C4-2B (cell line): ENCODE results near the gene QSOX2.

ENCODE experiments used
- H3K27ac ChIP-seq: fragments of 450-650 bp; 2 replicates; pipeline ENCODE4 v1.5.1; 2017
- ZFX ChIP-seq: fragments of 450-650 bp; IDR thresholded peaks from 2 replicates; pipeline ENCODE4 v1.6.1; 2017
- TF ChIP-seq, protein P1 (sequence below): fragments of 450-650 bp; conservative IDR thresholded peaks from 2 replicates; pipeline ENCODE4 v1.5.1; 2017; ENCODE audit warnings: mild to moderate bottlenecking

Gene QSOX2

DNA sequence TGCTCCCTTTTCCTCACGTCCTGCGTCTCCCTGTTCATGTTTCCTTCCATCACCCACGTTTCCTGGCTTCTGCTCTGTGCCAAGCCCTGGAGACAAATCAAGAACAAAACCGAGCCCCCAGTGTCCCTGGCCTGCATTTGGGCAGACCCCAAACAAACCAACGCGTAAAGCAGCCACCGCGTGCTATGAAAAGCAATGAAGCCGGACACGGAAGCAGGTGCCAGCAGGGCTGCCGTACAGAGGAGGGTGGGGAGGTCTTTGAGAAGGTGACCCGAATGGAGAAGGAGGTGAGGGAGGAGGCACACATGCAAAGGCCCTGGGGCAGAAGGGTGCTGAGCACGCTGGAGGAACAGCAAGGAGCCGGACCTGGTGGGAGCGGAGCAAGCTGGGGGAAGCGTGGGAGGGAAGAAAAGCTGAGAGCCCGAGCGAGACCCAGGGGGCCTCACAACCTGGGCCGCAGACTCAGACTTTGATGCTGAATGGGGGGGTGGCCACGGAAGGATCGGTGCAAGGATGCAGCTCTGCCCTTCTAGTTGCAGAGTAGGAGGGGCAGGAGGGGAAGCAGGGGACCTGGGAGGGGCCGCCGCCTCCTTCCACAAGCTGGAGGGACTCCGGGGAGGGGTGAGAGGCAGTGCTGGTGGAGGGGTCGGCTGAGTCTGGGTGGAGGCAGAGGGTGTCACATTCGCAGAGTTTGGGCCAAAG lies 1.4 kb upstream of the QSOX2 start:
- H3K27ac ChIP-seq, result no peak overlapping the region
- TF ChIP-seq ZFX, result no peak
- TF ChIP-seq, protein P1, sequence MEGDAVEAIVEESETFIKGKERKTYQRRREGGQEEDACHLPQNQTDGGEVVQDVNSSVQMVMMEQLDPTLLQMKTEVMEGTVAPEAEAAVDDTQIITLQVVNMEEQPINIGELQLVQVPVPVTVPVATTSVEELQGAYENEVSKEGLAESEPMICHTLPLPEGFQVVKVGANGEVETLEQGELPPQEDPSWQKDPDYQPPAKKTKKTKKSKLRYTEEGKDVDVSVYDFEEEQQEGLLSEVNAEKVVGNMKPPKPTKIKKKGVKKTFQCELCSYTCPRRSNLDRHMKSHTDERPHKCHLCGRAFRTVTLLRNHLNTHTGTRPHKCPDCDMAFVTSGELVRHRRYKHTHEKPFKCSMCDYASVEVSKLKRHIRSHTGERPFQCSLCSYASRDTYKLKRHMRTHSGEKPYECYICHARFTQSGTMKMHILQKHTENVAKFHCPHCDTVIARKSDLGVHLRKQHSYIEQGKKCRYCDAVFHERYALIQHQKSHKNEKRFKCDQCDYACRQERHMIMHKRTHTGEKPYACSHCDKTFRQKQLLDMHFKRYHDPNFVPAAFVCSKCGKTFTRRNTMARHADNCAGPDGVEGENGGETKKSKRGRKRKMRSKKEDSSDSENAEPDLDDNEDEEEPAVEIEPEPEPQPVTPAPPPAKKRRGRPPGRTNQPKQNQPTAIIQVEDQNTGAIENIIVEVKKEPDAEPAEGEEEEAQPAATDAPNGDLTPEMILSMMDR, result no peak

- no peak for TF ChIP-seq ZFX
- TF ChIP-seq, protein P1, result no peak
- peak overlapping the region; percentile 82 for H3K27ac ChIP-seq
These were observed 718 bp downstream of the QSOX2 start for GRCh38 chr9:136244969-136245218.

GRCh38 chr9:136244122-136244968 lies 1.3 kb downstream of the QSOX2 start:
- TF ChIP-seq, protein P1, result no peak

DNA sequence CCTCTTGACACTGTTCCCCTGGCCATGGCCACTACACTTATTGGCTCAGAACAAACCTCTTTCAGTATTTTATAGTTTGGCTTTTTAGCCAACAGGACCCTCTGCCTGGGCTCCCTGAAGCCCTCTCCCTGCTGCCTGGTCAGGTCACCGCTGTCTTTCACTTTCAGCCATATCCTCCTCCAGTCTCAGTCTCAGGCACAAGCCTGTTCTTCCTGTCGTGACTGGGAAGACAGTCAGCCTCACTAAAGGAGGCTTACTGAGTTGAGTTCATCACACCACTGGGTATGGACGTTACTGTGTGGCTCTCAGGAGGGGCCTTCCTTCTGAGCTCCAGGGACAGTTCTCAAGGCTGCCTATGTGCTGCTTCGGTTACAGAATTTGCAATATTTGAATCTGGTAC lies 2.0 kb downstream of the QSOX2 start:
- H3K27ac ChIP-seq, result no peak overlapping the region
- no peak for TF ChIP-seq ZFX
- TF ChIP-seq, protein P1, result no peak

More at GRCh38 chr9:136244122-136244968, 1.3 kb downstream of the QSOX2 start:
- H3K27ac ChIP-seq, result peak overlapping the region; percentile 82

DNA sequence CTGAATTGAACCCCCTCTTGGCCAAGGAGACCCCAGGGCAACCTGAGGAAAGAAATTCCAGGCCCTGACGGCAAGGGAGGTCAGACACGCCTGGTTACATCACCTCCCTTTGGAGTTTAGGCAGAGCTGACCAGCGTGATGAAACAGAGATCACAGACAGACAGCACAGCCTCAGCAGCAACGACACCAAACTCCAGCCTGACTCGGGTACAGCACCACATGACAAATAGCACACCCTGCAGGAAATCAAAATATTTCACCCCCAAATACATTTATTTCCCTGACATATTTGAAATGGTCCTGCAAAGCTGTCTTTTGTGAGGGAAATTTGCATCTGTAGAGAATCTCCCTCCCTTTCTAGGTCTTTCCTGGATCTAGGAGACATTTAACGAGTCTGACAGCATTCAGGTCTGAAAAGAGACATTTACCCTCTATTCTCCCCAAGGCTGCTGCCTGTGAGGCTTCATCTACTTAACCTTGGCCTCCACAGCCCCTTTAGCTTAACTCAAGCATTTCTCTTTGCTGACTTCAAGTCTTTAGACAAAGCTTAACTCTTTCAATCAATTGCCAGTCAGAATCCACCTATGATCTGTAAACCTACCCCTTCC lies 2.6 kb downstream of the QSOX2 start:
- no peak overlapping the region for H3K27ac ChIP-seq
- TF ChIP-seq, protein P1, result no peak
- no peak for TF ChIP-seq ZFX

GRCh38 chr9:136242248-136242647 lies 3.4 kb downstream of the QSOX2 start:
- no peak overlapping the region for H3K27ac ChIP-seq
- no peak for TF ChIP-seq ZFX
- TF ChIP-seq, protein P1, result no peak

GRCh38 chr9:136241542-136241941 lies 4.1 kb downstream of the QSOX2 start:
- no peak for TF ChIP-seq ZFX
- TF ChIP-seq, protein P1, result no peak
- H3K27ac ChIP-seq, result no peak overlapping the region
